Osteoblast (primary cell): ENCODE data around the gene IL17REL. TPM values are rescaled to one million over a fixed set of nuclear protein-coding genes. Genes with fewer than 3 reads are reported as not detected.

Experiments used
- DNase-seq: peaks from one replicate; pipeline ENCODE4 v3.0.0; 2011; ENCODE audit warnings: low spot score, mixed read lengths; ENCODE audit not compliant: insufficient read length; ENCODE audit errors: missing footprints
- H2AFZ ChIP-seq: 2 replicates; pipeline ENCODE4 v1.6.0; 2011; ENCODE audit warnings: mild to moderate bottlenecking, low read length
- H3K27ac ChIP-seq: 2 replicates; pipeline ENCODE4 v1.5.1; 2011; ENCODE audit warnings: mild to moderate bottlenecking, low read depth, low read length, moderate library complexity
- H3K27me3 ChIP-seq: 2 replicates; pipeline ENCODE4 v1.6.0; 2012; ENCODE audit warnings: mild to moderate bottlenecking, control low read depth, inconsistent platforms, low read length, moderate library complexity; ENCODE audit not compliant: insufficient read depth
- H3K36me3 ChIP-seq: 2 replicates; pipeline ENCODE4 v1.5.1; 2011; ENCODE audit warnings: mild to moderate bottlenecking, low read length, control low read depth, moderate library complexity; ENCODE audit not compliant: insufficient read depth
- H3K4me1 ChIP-seq: 2 replicates; pipeline ENCODE4 v1.5.1; 2011; ENCODE audit warnings: mild to moderate bottlenecking, low read length, control low read depth, moderate library complexity; ENCODE audit not compliant: insufficient read depth
- H3K4me2 ChIP-seq: 2 replicates; pipeline ENCODE4 v1.6.0; 2011; ENCODE audit warnings: mild to moderate bottlenecking, low read length; ENCODE audit not compliant: insufficient read depth
- H3K4me3 ChIP-seq: fragments of 200-600 bp; sonication (generic); 3 replicates; pipeline ENCODE4 v1.5.1; 2012; ENCODE audit warnings: mild to moderate bottlenecking, low read length, inconsistent platforms; ENCODE audit not compliant: insufficient read depth
- H3K79me2 ChIP-seq: 2 replicates; pipeline ENCODE4 v1.6.0; 2012; ENCODE audit warnings: mild to moderate bottlenecking, low read length, control low read depth, inconsistent platforms; ENCODE audit not compliant: insufficient read depth
- H3K9me3 ChIP-seq: 2 replicates; pipeline ENCODE4 v1.5.1; 2011; ENCODE audit warnings: low read depth, low read length, control low read depth
- H4K20me1 ChIP-seq: 2 replicates; pipeline ENCODE4 v1.6.0; 2012; ENCODE audit warnings: mild to moderate bottlenecking, low read length, control low read depth; ENCODE audit not compliant: insufficient read depth
- total RNA-seq: library from RNA; depleted of rRNA; stranded (reverse); fragments of >200 nt; gene quantifications from 2 replicates; pipeline ENCODE4 v1.2.3, GENCODE V29; 2012
- TF ChIP-seq, protein P1 (sequence below): IDR thresholded peaks from 2 replicates; pipeline ENCODE4 v1.5.1; 2011; ENCODE audit warnings: mild to moderate bottlenecking, low read depth, low read length, moderate library complexity; ENCODE audit errors: extremely low read depth

IL17REL gene
- total RNA-seq, 1 donor: not detected

DNA sequence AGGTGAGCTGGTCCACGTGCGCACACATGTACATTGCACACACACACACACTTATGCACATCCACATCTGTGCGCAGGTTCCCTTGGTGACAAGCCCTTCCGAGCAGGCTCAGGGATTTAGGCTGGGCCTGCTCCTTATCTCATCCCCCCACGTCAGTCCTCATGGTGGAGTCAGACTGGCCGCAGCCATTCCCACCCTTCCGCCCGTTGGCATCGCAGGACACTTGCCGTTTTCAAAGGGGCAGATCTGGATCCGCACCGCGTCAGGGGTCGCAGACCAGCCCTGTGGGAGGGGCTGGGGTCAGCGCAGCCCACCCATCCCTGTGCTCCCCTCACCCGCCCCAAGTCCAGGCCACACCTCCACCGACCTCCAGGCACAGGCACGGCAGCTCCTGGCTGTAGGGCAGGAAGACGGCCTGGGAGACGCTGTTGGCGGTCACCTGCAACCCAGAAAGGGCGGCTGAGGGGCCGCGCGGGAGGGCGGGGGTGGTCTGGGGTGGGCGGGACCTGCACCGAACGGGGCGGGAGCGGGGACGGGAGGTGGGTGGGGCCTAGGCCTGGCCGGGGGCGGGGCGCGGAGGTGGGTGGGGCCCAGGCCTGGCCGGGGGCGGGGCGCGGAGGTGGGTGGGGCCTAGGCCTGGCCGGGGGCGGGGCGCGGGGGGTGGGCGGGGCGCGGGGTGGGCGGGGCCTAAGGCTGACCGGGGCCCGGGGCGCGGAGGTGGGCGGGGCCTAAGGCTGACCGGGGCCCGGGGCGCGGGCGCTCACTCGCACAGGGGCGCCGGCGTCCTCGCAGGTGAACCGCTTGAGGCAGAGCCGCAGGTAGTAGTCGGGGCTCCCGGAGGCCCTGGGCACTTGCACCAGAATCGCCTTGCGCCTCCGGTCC is 13.3 kb downstream of the IL17REL start:
- H3K27me3 ChIP-seq: peaks cover 3% of the 10 kb centered on the region
- no peaks in the 10 kb centered on the region for H3K79me2 ChIP-seq
- peak; percentile 83 for DNase-seq
- no peak overlapping the region for H3K27ac ChIP-seq
- no peak overlapping the region for H2AFZ ChIP-seq
- H3K4me2 ChIP-seq: no peak overlapping the region
- H3K4me3 ChIP-seq: no peak overlapping the region
- H4K20me1 ChIP-seq: no peaks in the 10 kb centered on the region
- H3K4me1 ChIP-seq: no peaks in the 10 kb centered on the region
- H3K36me3 ChIP-seq: no peaks in the 10 kb centered on the region
- TF ChIP-seq, protein P1, sequence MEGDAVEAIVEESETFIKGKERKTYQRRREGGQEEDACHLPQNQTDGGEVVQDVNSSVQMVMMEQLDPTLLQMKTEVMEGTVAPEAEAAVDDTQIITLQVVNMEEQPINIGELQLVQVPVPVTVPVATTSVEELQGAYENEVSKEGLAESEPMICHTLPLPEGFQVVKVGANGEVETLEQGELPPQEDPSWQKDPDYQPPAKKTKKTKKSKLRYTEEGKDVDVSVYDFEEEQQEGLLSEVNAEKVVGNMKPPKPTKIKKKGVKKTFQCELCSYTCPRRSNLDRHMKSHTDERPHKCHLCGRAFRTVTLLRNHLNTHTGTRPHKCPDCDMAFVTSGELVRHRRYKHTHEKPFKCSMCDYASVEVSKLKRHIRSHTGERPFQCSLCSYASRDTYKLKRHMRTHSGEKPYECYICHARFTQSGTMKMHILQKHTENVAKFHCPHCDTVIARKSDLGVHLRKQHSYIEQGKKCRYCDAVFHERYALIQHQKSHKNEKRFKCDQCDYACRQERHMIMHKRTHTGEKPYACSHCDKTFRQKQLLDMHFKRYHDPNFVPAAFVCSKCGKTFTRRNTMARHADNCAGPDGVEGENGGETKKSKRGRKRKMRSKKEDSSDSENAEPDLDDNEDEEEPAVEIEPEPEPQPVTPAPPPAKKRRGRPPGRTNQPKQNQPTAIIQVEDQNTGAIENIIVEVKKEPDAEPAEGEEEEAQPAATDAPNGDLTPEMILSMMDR: no peak
- no peaks in the 10 kb centered on the region for H3K9me3 ChIP-seq

DNA sequence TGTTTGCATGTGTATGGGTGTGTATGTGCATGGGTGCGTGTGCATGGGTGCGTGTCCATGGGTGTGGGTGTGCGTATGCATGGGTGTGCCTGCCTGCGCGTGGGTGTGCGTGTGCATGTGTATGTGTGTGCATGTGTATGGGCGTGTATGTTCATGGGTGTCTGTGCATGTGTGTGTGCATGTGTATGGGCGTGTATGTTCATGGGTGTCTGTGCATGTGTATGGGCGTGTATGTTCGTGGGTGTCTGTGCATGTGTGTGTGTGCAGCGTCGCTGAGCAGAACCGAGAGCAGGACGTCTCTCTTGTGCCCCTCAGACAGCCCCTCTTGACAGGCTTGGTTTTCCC is 13.9 kb downstream of the IL17REL start:
- Histone ChIP-seq H3K4me2 (no peak overlapping the region), H3K4me3 (no peak overlapping the region), H3K27me3 (no peaks in the 10 kb centered on the region), H2AFZ (no peak overlapping the region), H3K9me3 (no peaks in the 10 kb centered on the region), H3K36me3 (no peaks in the 10 kb centered on the region), H3K27ac (no peak overlapping the region), H4K20me1 (no peaks in the 10 kb centered on the region), H3K4me1 (no peaks in the 10 kb centered on the region), H3K79me2 (no peaks in the 10 kb centered on the region)
- TF ChIP-seq, protein P1: no peak
- peak; percentile 36 for DNase-seq

DNA sequence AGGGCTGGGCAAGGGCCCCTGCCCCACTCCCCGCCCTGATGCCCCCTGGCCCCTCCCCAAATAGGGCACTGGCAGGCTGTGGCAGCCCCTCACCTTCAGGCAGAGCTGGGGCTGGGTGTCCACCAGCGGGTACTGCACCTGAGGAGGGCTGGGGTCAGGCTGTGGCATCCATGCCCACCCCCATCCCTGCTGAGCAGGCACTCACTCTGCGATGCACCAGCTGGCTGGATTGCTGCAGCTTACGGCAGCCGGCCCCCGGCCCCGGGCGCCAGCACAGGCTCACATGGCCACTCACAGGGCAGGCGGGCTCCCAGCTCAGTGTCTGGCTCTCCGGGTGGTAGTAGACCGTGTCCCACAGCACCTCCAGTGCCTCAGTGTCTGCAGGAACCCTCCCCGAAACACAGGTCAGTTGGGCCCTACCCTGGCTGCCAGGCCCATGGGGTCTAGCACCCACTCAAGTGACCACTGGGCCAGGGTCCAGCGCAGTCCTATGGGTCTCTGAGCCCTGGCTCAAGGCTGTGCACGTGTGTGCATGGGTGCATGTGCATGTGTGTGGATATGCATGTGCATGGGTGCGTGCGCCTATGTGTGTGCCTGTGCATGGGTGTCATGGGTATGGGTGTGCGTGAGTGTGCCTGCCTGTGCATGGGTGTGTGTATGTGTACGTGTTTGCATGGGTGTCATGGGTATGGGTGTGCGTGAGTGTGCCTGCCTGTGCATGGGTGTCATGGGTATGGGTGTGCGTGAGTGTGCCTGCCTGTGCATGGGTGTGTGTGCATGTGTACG is 14.4 kb downstream of the IL17REL start:
- Histone ChIP-seq H4K20me1 (no peaks in the 10 kb centered on the region), H3K4me1 (no peaks in the 10 kb centered on the region), H3K4me3 (no peak overlapping the region), H3K27ac (no peak overlapping the region), H2AFZ (no peak overlapping the region), H3K27me3 (no peaks in the 10 kb centered on the region), H3K36me3 (no peaks in the 10 kb centered on the region), H3K4me2 (no peak overlapping the region), H3K79me2 (no peaks in the 10 kb centered on the region), H3K9me3 (no peaks in the 10 kb centered on the region)
- peak; percentile 74 for DNase-seq
- TF ChIP-seq, protein P1: no peak

DNA sequence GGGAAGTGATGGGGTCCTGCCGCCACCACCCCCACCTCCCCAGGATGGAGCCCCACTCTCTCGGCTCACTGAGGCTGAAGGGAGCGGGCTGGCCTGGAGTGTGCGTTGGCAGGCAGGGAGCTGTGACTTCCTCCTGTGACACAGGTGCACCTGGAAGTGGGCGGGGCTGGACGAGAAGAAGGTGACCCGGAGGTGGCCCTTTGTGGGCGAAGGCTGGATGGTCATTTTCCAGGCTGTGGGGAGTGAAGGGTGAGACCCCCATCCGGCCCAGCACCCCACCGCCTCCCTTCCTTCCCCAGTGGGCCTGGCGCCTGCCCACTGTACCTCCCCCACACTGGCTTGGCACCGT is 15.3 kb downstream of the IL17REL start:
- H3K36me3 ChIP-seq: no peaks in the 10 kb centered on the region
- no peaks in the 10 kb centered on the region for H4K20me1 ChIP-seq
- no peak overlapping the region for H3K27ac ChIP-seq
- no peak overlapping the region for H3K4me2 ChIP-seq
- H3K79me2 ChIP-seq: no peaks in the 10 kb centered on the region
- TF ChIP-seq, protein P1: no peak
- DNase-seq: peak; percentile 73
- H3K4me1 ChIP-seq: no peaks in the 10 kb centered on the region
- H3K9me3 ChIP-seq: no peaks in the 10 kb centered on the region
- H2AFZ ChIP-seq: no peak overlapping the region
- no peaks in the 10 kb centered on the region for H3K27me3 ChIP-seq
- H3K4me3 ChIP-seq: no peak overlapping the region
